Ovary (tissue), 3 donors: ENCODE measurements around the gene HIBADH.

Experiments used
- EP300 ChIP-seq: sonication (generic); formaldehyde crosslinking; IDR thresholded peaks from one replicate; pipeline ENCODE4 v1.6.1; 2017; ENCODE audit warnings: antibody characterized with exemption
- TF ChIP-seq, protein P1 (sequence below), 3 donors: fragments of 450-650 bp in 2 of 3; fragments of 200-600 bp in 1 of 3; IDR thresholded peaks; one replicate each; pipeline versions ENCODE4 v1.5.1 to v1.8.0; 2016 to 2022; ENCODE audit warnings: antibody characterized with exemption in 3 of 3, mild to moderate bottlenecking in 1 of 3
- donor health status: DM: no; HTN: no; CAD: no.

DNA sequence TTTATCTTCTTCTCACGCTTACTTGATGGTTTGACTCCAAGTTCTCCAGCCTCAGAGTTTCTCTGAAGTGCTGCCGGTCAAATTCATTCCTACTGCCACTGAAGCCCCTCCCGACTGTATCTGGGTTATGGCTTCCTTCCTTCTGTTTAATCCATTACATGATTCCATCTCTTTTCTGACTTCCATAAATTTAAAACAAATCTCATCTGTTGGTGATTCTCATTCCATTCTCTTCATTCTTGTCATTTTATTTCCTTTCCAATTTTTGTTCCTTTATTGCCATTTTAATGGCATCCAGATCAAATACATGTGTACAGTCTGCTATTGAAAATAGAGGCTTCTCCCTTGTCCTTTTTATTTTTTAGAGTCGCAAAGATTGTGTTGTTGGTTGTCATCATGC lies 25.4 kb upstream of the HIBADH start:
- TF ChIP-seq, protein P1, sequence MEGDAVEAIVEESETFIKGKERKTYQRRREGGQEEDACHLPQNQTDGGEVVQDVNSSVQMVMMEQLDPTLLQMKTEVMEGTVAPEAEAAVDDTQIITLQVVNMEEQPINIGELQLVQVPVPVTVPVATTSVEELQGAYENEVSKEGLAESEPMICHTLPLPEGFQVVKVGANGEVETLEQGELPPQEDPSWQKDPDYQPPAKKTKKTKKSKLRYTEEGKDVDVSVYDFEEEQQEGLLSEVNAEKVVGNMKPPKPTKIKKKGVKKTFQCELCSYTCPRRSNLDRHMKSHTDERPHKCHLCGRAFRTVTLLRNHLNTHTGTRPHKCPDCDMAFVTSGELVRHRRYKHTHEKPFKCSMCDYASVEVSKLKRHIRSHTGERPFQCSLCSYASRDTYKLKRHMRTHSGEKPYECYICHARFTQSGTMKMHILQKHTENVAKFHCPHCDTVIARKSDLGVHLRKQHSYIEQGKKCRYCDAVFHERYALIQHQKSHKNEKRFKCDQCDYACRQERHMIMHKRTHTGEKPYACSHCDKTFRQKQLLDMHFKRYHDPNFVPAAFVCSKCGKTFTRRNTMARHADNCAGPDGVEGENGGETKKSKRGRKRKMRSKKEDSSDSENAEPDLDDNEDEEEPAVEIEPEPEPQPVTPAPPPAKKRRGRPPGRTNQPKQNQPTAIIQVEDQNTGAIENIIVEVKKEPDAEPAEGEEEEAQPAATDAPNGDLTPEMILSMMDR (IDR thresholded peaks at IDR 0.05) = no peak
- TF ChIP-seq EP300 = no peak
